HG02798 (cell line): Measurements from ENCODE around the gene PRR15.
A peak's percentile ranks its signal among the peaks of the same experiment; 100 is the strongest.

ENCODE experiments used
- ATAC-seq: cut with Tn5 transposase; IDR thresholded peaks from one replicate; pipeline ENCODE4 v1.9.1; 2021; ENCODE audit warnings: mild to moderate bottlenecking; ENCODE audit not compliant: unreplicated experiment, poor library complexity

PRR15 gene

DNA sequence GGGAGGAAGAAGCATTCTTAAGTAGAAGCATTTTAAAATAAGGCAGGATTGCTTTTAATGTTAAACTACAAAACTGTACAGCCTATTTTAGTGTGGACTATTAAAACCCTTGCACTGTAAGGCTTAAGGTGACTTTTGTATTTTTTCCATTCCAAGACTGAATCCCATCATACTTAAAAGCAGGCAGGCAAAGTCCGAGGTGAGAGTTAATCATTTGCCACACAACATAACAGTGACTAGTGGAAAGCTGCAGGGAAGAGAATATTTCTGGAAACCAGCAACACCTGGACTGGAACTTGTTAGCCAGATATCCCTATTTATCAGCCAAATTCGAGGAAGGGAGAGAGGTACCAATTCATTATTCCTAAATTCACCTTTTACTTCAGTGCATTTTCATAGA, 3.5 kb downstream of the PRR15 start:
- no peak for ATAC-seq

DNA sequence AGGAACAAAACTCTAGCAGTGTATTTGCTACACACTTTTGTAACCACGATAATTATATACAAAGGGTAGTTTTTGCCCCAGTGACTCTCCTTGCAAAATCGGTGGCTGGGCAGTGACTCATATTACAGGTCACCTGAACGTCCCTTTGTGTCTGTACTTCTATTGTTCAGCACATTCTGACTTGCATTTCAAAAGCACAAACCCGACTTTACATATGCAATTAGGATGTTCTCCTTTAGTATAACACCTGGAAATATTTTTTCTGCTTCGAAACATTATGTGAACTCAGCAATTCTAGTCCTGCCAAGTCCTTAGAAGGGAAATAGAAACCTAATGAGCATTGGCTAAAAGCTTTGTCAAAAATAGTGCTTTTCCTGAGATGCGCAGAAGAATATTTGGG, 6.0 kb downstream of the PRR15 start:
- no peak for ATAC-seq

DNA sequence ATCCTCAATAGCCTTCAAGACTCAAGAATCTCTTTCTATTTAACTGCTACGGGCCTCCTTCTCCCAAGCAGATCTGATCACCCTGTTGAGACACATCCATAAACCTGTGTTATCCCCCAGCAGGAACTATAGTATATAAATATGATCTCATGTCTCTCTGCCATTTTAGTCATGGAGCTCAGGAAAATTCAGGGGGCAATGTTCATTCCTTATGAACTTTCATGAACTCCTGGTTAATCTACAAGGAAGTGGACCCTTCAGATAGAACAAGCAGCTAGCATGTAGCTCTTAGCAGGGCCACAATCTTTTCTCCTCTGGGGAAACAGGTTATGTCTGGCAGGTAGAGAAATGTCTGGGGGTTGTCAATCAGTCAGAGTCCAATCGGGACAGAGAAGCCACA, 8.9 kb downstream of the PRR15 start:
- no peak for ATAC-seq

DNA sequence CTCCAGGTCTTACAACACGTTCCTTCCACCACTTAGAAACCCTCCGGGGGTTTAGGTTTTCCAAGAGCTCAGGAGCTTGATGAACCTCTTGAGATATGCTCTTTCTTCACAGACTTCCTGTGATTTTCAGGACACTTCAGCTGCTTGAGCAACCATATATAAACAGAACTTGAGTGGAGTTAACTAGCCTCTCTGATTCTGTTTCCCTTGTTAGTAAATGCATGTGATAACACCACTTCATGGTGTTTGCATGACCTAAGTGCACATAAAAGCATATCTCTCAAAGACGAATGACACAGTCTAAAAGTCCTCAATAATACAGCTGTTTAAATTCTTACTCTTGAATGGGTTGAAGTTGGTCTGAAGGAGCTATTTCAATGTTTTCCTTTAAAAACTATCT, 9.9 kb downstream of the PRR15 start:
- ATAC-seq: no peak

DNA sequence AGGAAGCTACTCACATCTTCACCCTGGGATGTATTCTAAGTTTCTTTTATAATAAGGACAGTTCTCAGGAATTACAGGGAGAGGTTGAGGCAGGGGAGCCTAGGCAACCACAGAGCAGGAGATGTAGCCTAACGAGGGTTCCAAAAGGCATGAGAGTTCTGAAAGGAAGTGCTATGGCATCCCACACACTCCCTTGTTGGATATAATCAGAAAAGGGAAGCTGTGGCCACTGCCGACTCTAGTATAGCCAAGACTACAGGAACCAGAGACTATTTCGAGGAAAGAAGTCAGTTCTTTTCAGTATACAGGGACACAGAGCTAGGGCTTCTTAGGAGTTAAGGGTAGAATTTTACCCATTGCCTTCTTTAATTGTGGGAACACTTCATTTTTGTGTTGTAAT, 11.0 kb downstream of the PRR15 start:
- no peak for ATAC-seq

DNA sequence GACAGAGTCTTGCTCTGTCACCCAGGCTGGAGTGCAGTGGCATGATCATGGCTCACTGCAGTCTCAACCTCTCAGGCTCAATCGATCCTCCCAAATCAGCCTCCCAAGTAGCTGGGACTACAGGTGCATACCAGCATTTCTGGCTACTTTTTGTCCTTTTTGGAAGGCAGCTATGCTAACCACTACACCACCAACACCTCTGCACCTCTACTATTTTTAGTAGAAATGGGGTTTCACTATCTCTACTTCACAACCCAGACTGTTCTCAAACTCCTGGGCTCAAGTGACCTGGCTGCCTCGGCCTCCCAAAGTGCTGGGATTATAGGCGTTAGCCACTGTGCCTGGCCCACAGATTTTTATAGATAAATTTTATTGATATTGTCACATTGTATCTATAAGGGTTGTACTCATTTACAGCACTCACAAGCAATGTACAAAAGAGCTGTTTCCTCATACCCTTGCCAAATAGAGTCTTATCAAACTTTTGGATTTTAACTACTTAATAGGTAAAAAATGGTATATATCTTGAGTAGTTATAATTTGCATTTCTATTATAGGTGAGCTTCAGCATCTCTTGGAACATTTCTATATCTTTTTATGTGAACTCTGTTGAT, 23.7 kb downstream of the PRR15 start:
- ATAC-seq: peak; percentile 64

DNA sequence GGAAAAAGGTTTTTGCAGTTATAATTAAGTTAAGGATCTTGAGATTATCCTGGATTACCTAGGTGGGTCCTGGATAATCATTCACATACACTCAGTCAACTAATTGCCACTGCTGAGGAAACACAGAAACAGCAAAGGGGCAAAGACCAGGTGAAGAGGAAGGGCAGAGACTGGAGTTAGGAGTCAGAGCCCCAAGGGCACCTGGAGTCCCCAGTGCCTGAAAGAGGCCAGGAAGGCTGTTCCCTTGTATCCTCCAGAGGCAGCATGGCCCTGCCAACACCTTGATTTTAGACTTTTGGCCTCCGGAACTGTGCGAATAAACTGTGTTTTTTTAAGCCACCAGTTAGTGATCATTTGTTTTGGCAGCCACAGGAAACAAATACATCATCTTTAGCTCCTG, 24.6 kb downstream of the PRR15 start:
- no peak for ATAC-seq

DNA sequence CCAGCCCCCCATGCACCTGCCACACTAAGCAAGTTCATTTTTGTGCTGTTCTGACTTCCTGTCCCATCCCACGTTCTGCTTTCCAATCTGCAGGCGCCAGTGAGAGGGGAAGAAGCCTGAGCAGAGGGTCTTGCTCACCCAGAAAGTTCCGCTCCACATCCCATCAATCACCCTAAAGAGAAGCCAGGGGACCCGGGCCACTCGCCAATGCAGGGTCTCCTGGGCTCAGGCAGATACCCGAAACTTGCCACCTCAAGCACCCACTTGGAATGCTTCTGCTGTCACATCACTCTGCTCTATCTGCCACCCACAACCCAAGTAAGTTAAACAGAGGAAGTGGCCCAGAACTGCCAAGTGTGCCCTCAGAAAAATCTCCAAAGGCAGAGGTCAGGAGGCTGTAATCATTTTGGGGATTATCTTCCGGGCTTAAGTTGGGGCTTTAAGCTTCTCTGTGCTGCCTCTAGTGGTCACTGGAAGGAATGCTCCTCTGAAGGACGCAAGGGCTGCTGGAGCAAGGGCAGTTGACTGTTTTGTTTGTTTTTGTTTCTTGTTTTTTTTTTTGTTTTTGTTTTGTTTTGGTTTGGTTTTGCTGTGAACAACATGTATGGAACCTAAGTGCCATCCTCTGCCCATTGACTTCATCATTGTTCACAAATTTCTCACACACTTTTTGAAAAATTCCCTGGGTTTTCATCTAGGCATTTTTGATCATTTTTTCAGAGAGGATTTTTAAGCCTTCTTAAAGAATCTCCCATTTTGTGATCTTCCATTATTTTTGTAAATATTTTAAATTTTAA, 25.5 kb downstream of the PRR15 start:
- ATAC-seq: peak; percentile 93

DNA sequence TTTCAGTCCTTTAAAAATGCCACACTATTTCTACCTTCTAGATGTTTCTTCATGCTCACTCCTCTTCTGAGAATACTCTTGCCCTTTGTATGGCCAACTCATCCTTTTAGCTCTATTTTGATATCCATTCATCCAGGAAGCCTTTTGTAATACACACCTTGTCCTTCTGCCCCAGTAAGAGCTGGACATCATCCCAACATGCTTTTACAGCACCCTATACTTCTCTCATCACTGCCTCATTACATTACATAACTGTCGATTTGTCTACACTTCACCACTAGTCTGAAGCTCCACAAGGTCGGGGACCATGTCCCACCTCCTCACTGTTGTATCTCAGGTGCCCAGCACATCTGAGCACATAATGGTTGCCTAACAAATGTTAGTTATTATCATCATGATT, 29.2 kb downstream of the PRR15 start:
- no peak for ATAC-seq

DNA sequence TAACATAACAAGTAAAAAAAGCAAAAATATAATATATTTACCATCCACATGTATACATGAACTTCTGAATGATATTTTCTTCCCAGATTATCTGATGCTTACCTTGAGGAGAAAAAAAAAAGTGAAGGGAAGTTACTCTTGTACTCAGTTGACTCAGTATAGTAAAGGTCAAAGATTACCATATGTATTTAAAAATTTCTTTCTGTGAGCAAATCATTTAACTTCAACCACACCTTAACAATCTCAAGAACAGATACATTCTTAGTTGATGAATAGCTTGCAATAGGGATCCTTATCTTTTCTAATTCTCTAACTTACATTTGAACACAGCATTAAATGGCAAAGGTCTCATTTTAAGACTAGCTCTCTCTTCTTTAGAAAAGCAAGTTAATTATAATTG, 29.8 kb downstream of the PRR15 start:
- ATAC-seq: no peak

DNA sequence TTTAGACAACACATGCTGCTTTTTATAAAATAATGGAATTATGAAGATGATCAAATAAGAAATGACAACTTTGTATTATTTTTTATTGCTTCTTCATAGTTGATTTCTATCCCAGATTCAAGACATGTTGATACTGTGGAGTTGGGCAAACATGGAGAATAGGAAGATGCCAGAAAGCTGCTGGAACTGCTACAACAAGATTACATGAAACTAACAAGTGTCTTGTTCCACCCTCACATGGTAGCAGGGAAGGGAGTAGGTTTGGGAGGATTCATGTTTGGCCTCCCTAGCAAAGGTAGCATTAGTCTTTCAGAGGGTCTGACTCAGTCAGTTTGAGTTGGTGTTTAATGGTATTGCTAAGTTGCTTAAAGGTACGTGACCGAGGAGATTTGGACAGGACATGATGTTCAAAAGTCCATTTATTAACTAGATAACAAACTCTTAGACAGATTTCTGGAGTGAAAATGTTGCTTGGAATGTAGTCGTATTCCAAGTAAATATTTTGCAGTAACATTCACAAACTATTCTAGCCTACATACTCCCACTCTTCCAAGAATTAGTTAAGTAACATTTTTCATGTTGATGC, 33.1 kb downstream of the PRR15 start:
- ATAC-seq: no peak

DNA sequence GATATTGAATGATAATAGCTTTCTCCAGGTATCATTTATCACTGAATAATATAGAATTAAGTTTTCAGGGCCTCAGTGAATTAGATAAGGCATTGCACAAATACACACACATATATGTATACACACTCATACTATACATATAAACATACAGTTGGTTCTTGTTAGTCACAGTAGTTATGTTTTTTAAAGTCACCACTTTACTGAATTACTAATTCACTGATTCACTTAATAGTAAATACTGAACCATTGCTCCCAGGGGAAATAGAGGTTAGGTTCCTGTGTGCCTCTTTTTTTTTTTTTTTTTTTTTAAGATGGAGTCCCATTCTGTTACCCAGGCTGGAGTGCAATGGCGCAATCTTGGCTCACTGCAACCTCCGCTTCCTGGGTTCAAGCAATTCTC, 33.6 kb downstream of the PRR15 start:
- no peak for ATAC-seq

DNA sequence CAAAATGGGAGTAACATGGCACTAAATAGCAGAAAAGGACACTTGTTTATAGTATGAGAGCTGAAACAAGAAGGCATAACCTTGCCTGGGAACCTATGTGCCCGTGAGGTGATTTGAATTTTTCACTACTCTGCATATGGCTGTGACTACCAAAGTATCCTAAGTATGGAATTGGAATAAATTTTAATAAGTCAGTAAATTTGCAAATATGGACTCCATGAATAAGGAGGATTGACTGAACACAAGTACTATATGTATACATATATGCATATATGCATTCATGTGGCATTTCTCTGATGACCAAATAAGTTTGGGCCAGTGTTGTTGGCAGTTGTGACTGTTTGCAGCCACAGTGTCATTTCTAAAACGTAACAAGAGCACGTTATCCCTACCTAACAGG, 34.5 kb downstream of the PRR15 start:
- no peak for ATAC-seq

DNA sequence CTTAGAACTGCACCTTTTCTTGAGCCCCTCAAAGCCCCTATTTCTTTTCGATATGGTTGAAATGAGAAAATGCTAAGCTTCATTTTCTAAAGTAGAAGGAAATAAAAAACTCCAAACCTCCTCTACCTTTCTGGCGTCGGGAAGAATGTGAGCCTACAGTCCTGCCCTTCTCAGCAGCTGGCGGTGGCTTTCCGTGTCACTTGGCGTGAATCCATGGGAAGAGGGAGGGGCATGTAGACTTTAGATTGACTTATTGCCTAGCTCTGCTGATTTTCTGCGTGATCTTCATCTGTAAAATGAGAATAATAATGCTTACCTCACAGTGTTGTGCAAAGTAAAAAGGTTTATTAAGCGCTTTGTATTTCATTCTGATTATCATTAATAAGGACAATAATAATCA, 35.0 kb downstream of the PRR15 start:
- no peak for ATAC-seq

DNA sequence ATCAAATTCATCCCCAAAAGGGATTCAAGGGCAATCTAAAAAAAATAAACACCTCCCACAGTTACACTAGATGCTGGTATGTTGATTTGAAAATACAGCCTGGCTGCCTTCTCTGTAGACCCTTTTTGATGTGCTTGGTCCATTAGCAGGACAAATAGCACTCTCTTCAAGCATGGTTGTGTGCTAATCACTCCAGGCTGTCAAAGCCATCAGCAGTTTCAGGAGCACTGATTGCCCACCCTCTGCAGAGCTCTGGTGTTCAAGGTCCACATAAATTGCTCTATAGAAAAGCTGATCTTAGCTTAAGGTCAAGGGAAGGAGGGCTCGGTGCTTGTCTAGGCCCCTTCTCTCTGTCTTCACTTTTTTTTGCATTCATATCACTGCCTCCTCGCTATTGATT, 35.4 kb downstream of the PRR15 start:
- ATAC-seq: no peak

DNA sequence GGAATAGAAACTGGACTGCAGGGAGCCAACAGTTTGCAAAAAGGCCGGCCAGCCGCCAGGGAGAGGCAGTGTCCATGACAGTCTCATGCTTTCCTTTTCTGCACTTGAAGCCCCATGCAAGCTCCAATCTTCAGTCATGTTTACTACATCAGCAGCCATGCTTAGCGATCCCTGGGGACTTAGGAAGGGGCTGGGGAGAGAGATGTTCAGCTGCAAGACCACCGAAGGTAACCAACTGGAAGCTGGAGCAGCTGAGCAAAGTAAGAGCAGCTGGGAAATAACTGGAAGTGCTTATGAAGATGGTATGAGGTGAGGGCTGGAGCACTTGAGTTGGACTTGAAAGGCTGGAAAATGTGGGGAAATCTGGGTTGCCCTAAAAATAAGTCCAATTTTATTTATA, 37.0 kb downstream of the PRR15 start:
- no peak for ATAC-seq

DNA sequence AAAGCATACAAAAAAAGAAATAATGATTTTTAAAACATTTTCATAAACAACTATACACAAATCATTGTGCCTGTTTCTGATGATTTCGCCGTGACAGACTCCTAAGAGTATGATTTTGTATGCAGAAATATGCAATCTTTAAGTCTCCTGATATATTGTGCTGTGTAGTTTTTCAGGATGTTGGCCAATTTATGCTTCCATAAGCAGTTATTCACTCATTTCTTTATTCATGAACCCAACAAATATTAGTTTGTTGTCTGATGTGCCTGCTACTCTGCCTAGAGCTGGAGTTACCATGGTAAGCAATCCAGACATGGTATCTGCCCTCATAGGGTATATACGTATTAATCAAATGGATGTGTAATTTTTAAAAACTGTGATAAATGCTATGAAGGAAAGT, 40.4 kb downstream of the PRR15 start:
- ATAC-seq: no peak

DNA sequence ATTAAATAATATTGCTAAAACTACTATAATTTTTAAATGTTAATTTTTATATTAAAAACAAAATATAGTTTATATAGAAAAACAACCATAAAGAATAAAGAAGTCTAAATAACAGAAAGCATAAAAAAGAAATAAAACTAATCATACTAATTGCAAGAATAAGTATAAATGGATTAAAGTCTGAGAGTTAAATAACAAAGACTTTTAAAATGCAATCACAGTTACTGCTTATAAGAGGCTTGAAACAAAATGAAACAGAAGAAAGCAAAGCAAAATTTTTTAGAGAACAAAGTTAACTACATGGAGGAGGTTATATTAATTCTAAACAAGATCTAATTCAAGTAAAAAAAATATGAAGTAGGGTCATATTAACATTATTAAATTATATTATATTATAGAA, 41.1 kb downstream of the PRR15 start:
- ATAC-seq: no peak

DNA sequence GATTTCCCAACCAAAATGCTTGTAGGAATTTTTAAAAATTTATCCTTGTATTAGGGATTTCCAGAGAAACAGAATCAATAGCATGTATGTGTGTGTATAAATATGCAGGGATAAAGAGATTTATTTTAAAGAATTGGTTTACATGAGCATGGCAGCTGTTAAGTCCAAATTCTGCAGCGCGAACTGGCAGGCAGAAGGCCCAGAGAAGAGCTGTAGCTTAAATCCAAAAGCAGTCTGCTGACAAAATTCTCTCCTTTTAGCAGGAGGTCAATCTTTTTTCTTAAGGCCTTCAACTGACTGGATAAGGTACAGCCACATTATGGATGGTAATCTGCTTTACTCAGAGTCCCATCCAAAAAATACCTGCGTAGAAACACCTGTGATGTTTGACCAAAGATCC, 42.0 kb downstream of the PRR15 start:
- ATAC-seq: no peak

DNA sequence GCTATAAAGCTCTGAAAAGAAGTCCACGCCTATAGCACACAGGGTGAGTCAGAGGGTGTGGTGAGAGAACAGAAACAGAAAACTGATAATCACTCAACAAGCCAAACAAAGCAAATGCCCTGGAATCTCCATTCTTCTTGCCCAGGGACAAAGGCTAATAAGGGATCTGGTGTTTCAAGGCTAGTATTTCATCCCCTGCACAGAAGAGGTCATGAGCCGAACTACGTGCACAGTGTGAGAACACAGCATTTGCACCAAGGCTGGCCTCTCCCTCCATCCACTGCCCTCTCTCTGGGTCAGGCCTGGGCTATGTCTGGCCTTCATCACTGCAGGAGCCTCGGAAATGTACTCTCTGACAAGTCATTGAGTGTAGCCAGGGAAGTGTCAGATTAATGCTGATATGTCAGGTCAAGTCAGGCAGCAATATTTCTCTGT, 42.7 kb downstream of the PRR15 start:
- ATAC-seq: no peak

DNA sequence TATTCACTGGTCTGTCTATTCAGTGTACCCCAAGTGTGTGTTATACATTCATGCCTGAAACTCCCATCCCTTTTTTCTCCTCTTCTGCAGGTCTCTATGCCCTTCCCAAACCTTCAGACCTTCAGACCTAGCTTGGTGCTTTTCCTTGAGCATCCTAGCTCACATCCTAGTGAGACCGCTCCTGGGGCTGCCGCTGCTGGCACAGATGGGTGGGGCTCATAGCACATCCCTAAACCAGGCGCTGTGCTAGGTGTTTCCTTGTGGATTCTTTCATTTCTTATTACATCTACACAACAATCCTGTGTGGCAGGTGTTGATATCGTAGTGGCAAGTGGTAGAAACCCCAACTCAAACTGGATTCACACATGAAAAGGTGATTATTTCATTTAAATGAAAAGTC, 43.2 kb downstream of the PRR15 start:
- no peak for ATAC-seq

DNA sequence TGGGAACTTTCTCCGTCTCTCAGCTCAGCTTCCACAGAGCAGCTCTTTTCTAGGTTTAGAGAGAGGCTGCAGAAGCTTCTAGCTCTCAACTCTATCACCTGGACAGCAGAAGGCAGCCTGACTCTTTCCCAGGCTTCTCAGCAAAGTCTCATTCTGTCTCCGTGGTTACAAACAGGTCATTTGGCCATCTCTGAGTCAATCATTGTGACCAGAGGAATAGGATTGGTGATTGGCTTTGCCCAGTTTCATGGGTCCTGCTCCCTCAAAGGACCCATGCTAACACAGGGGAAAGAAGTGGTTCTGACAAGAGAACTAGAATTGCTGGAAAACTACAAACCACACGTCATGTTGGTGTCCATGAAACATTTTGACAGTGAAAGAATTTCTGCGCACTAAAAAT, 43.6 kb downstream of the PRR15 start:
- no peak for ATAC-seq
